Measurements from ENCODE around the gene RCOR3. TPM values are rescaled to one million over a fixed set of nuclear protein-coding genes. Genes with fewer than 3 reads are reported as not detected.

The RCOR3 gene
- total RNA-seq, 1 donor, result 39.8 TPM

- DNase-seq (ENCODE audit: insufficient read length, low spot score, missing footprints), result no peak
- Histone ChIP-seq H4K20me1 (ENCODE audit: insufficient read depth, low read length) (peaks cover 3% of the 10 kb centered on the region), H3K27ac (ENCODE audit: low read depth, low read length) (no peak overlapping the region), H3K4me2 (ENCODE audit: insufficient read depth, low read length) (no peak overlapping the region), H3K36me3 (ENCODE audit: insufficient read depth, low read length) (peaks cover 40% of the 10 kb centered on the region), H3K79me2 (ENCODE audit: insufficient read depth, low read length) (no peaks in the 10 kb centered on the region), H3K9me3 (ENCODE audit: low read depth, low read length) (no peaks in the 10 kb centered on the region), H3K4me3 (ENCODE audit: insufficient read depth, low read length) (no peak overlapping the region), H2AFZ (ENCODE audit: low read length) (no peak overlapping the region), H3K27me3 (ENCODE audit: insufficient read depth, low read length) (no peaks in the 10 kb centered on the region), H3K4me1 (ENCODE audit: insufficient read depth, low read length) (peaks cover 4% of the 10 kb centered on the region)
- TF ChIP-seq CTCF (IDR thresholded peaks at IDR 0.05; ENCODE audit: extremely low read depth, low read depth, low read length), result no peak
These were observed 50.5 kb downstream of the RCOR3 start for GRCh38 chr1:211309617-211310016.

- Histone ChIP-seq H3K4me2 (ENCODE audit: insufficient read depth, low read length) (no peak overlapping the region), H2AFZ (ENCODE audit: low read length) (no peak overlapping the region), H3K27me3 (ENCODE audit: insufficient read depth, low read length) (no peaks in the 10 kb centered on the region), H3K4me1 (ENCODE audit: insufficient read depth, low read length) (no peaks in the 10 kb centered on the region), H4K20me1 (ENCODE audit: insufficient read depth, low read length) (peaks cover 3% of the 10 kb centered on the region), H3K27ac (ENCODE audit: low read depth, low read length) (no peak overlapping the region), H3K9me3 (ENCODE audit: low read depth, low read length) (no peaks in the 10 kb centered on the region), H3K4me3 (ENCODE audit: insufficient read depth, low read length) (no peak overlapping the region), H3K36me3 (ENCODE audit: insufficient read depth, low read length) (peaks cover 59% of the 10 kb centered on the region), H3K79me2 (ENCODE audit: insufficient read depth, low read length) (no peaks in the 10 kb centered on the region)
- no peak for TF ChIP-seq CTCF (IDR thresholded peaks at IDR 0.05; ENCODE audit: extremely low read depth, low read depth, low read length)
- DNase-seq (ENCODE audit: insufficient read length, low spot score, missing footprints), result no peak
These were observed 54.2 kb downstream of the RCOR3 start for GRCh38 chr1:211313392-211313791.

- H4K20me1 ChIP-seq (ENCODE audit: insufficient read depth, low read length), result no peaks in the 10 kb centered on the region
- no peak overlapping the region for H3K4me3 ChIP-seq (ENCODE audit: insufficient read depth, low read length)
- no peak for TF ChIP-seq CTCF (IDR thresholded peaks at IDR 0.05; ENCODE audit: extremely low read depth, low read depth, low read length)
- DNase-seq (ENCODE audit: insufficient read length, low spot score, missing footprints), result no peak
- no peaks in the 10 kb centered on the region for H3K27me3 ChIP-seq (ENCODE audit: insufficient read depth, low read length)
- no peak overlapping the region for H3K27ac ChIP-seq (ENCODE audit: low read depth, low read length)
- peaks cover 28% of the 10 kb centered on the region for H3K36me3 ChIP-seq (ENCODE audit: insufficient read depth, low read length)
- no peaks in the 10 kb centered on the region for H3K4me1 ChIP-seq (ENCODE audit: insufficient read depth, low read length)
- H3K4me2 ChIP-seq (ENCODE audit: insufficient read depth, low read length), result no peak overlapping the region
- no peaks in the 10 kb centered on the region for H3K79me2 ChIP-seq (ENCODE audit: insufficient read depth, low read length)
- no peak overlapping the region for H2AFZ ChIP-seq (ENCODE audit: low read length)
- H3K9me3 ChIP-seq (ENCODE audit: low read depth, low read length), result no peaks in the 10 kb centered on the region
These were observed 59.6 kb downstream of the RCOR3 start for GRCh38 chr1:211318576-211319280.

- Histone ChIP-seq H3K4me2 (ENCODE audit: insufficient read depth, low read length) (no peak overlapping the region), H3K36me3 (ENCODE audit: insufficient read depth, low read length) (peaks cover 17% of the 10 kb centered on the region), H4K20me1 (ENCODE audit: insufficient read depth, low read length) (no peaks in the 10 kb centered on the region), H3K27ac (ENCODE audit: low read depth, low read length) (no peak overlapping the region), H3K79me2 (ENCODE audit: insufficient read depth, low read length) (no peaks in the 10 kb centered on the region), H2AFZ (ENCODE audit: low read length) (no peak overlapping the region), H3K9me3 (ENCODE audit: low read depth, low read length) (no peaks in the 10 kb centered on the region), H3K4me1 (ENCODE audit: insufficient read depth, low read length) (no peaks in the 10 kb centered on the region), H3K4me3 (ENCODE audit: insufficient read depth, low read length) (no peak overlapping the region), H3K27me3 (ENCODE audit: insufficient read depth, low read length) (no peaks in the 10 kb centered on the region)
- DNase-seq (ENCODE audit: insufficient read length, low spot score, missing footprints), result no peak
- no peak for TF ChIP-seq CTCF (IDR thresholded peaks at IDR 0.05; ENCODE audit: extremely low read depth, low read depth, low read length)
These were observed 60.7 kb downstream of the RCOR3 start for GRCh38 chr1:211319892-211320291.
